Measurements from ENCODE around the gene SFI1.

SFI1 gene

DNA sequence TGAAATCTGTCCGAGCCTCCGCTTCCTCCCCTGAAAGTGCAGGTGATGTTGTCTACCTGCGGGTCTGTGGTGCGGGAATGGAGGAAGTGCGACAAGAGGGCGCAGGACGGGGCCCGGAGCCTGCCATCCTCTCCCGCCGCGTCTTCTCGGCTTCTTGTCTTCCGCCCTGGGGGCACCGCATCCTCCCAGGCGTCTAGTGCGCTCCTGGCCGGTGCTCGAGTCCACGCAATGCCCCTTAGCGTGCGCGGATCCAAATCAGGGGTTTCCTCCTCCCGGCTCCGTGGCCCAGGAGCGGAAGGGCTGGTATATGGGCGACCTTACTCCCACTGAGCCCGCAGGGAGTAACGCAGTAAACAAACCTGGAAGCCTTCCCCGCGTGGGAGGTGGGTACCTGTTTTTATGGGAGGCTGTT, 405 bp downstream of the SFI1 start (continued):
- TF ChIP-seq SALL2 (tag by site-specific recombination; IDR thresholded peaks at IDR 0.05; ENCODE audit: borderline replicate concordance), result no peak
- TF ChIP-seq ZNF155 (tag by site-specific recombination; IDR thresholded peaks at IDR 0.05), result no peak
- TF ChIP-seq ZNF610 (tag by site-specific recombination; IDR thresholded peaks at IDR 0.05; ENCODE audit: borderline replicate concordance), result no peak
- TF ChIP-seq RBAK (tag by site-specific recombination; IDR thresholded peaks at IDR 0.05), result no peak
- TF ChIP-seq ZNF510 (tag by site-specific recombination; IDR thresholded peaks at IDR 0.05; ENCODE audit: insufficient replicate concordance), result no peak
- TF ChIP-seq ZNF157 (tag by site-specific recombination; IDR thresholded peaks at IDR 0.05), result no peak
- no peak for TF ChIP-seq ZSCAN30 (tag by site-specific recombination; IDR thresholded peaks at IDR 0.05)
- TF ChIP-seq ZNF501 (tag by site-specific recombination; IDR thresholded peaks at IDR 0.05), result no peak
- TF ChIP-seq KLF7 (tag by site-specific recombination; IDR thresholded peaks at IDR 0.05; ENCODE audit: borderline replicate concordance), result no peak
- TF ChIP-seq ZSCAN4 (tag by site-specific recombination; IDR thresholded peaks at IDR 0.05), result no peak
- 0 out of 2 replicates have a peak, but pooled peaks have one; percentile 9 for TF ChIP-seq ZNF184 (tag by site-specific recombination; IDR thresholded peaks at IDR 0.05)
- TF ChIP-seq, protein P1, sequence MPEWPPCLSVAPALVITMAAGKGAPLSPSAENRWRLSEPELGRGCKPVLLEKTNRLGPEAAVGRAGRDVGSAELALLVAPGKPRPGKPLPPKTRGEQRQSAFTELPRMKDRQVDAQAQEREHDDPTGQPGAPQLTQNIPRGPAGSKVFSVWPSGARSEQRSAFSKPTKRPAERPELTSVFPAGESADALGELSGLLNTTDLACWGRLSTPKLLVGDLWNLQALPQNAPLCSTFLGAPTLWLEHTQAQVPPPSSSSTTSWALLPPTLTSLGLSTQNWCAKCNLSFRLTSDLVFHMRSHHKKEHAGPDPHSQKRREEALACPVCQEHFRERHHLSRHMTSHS (tag by site-specific recombination; IDR thresholded peaks at IDR 0.05), result no peak
- TF ChIP-seq, protein P2, sequence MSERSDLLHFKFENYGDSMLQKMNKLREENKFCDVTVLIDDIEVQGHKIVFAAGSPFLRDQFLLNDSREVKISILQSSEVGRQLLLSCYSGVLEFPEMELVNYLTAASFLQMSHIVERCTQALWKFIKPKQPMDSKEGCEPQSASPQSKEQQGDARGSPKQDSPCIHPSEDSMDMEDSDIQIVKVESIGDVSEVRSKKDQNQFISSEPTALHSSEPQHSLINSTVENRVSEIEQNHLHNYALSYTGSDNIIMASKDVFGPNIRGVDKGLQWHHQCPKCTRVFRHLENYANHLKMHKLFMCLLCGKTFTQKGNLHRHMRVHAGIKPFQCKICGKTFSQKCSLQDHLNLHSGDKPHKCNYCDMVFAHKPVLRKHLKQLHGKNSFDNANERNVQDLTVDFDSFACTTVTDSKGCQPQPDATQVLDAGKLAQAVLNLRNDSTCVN (tag by site-specific recombination; optimal IDR thresholded peaks at IDR 0.05), result peak; percentile 67
- no peak for TF ChIP-seq ZNF366 (tag by site-specific recombination; conservative IDR thresholded peaks at IDR 0.05)
- peak; percentile 52; the same call in 1 of the 2 replicates for TF ChIP-seq ZBTB20 (tag by site-specific recombination; IDR thresholded peaks at IDR 0.05)
- TF ChIP-seq ZBTB8A (tag by site-specific recombination; IDR thresholded peaks at IDR 0.05), result peak; percentile 94
- TF ChIP-seq INSM2 (tag by site-specific recombination; IDR thresholded peaks at IDR 0.05), result no peak
- TF ChIP-seq ZNF335 (tag by site-specific recombination; conservative IDR thresholded peaks at IDR 0.05), result peak; percentile 86
- TF ChIP-seq ZNF175 (tag by site-specific recombination; IDR thresholded peaks at IDR 0.05), result no peak
- no peak for TF ChIP-seq KLF10 (tag by site-specific recombination; IDR thresholded peaks at IDR 0.05)
- TF ChIP-seq ZNF677 (tag by site-specific recombination; IDR thresholded peaks at IDR 0.05), result no peak
- TF ChIP-seq ZNF398 (tag by site-specific recombination; IDR thresholded peaks at IDR 0.05), result 0 out of 2 replicates have a peak, but pooled peaks have one; percentile 5
- peak; percentile 93 for TF ChIP-seq ZXDB (tag by site-specific recombination; IDR thresholded peaks at IDR 0.05)
- no peak for TF ChIP-seq ZNF837 (tag by site-specific recombination; IDR thresholded peaks at IDR 0.05)
- TF ChIP-seq ZNF404 (tag by site-specific recombination; IDR thresholded peaks at IDR 0.05), result no peak
- no peak for TF ChIP-seq ZNF302 (tag by site-specific recombination; IDR thresholded peaks at IDR 0.05; ENCODE audit: low read depth)
- TF ChIP-seq ZFP41 (tag by site-specific recombination; IDR thresholded peaks at IDR 0.05; ENCODE audit: borderline replicate concordance), result no peak
- TF ChIP-seq ZNF555 (tag by site-specific recombination; conservative IDR thresholded peaks at IDR 0.05), result no peak
- TF ChIP-seq ZNF571 (tag by site-specific recombination; IDR thresholded peaks at IDR 0.05), result no peak
- TF ChIP-seq ZIC2 (tag by site-specific recombination; IDR thresholded peaks at IDR 0.05), result peak; percentile 36; the same call in 1 of the 2 replicates
- no peak for TF ChIP-seq ZNF169 (tag by site-specific recombination; IDR thresholded peaks at IDR 0.05)
